DND-41 (cell line): ENCODE data around the gene WNK1.

Experiments
- EZH2 ChIP-seq: IDR thresholded peaks from 3 replicates; pipeline ENCODE4 v1.6.1; 2012; ENCODE audit warnings: borderline replicate concordance, low read depth, mild to moderate bottlenecking, moderate library complexity, low read length, inconsistent platforms; ENCODE audit not compliant: severe bottlenecking
- TF ChIP-seq, protein P1 (sequence below): IDR thresholded peaks from 2 replicates; pipeline ENCODE4 v1.5.1; 2012; ENCODE audit warnings: borderline replicate concordance, low read length, moderate library complexity, mild to moderate bottlenecking; ENCODE audit not compliant: poor library complexity, severe bottlenecking; ENCODE audit errors: extremely low read depth

GRCh38 chr12:912466-913235 is 160.3 kb downstream of the WNK1 start:
- TF ChIP-seq, protein P1, sequence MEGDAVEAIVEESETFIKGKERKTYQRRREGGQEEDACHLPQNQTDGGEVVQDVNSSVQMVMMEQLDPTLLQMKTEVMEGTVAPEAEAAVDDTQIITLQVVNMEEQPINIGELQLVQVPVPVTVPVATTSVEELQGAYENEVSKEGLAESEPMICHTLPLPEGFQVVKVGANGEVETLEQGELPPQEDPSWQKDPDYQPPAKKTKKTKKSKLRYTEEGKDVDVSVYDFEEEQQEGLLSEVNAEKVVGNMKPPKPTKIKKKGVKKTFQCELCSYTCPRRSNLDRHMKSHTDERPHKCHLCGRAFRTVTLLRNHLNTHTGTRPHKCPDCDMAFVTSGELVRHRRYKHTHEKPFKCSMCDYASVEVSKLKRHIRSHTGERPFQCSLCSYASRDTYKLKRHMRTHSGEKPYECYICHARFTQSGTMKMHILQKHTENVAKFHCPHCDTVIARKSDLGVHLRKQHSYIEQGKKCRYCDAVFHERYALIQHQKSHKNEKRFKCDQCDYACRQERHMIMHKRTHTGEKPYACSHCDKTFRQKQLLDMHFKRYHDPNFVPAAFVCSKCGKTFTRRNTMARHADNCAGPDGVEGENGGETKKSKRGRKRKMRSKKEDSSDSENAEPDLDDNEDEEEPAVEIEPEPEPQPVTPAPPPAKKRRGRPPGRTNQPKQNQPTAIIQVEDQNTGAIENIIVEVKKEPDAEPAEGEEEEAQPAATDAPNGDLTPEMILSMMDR = no peak
- TF ChIP-seq EZH2 = no peak
